Measurements from ENCODE around the gene ABCA6. TPM values are rescaled to one million over a fixed set of nuclear protein-coding genes. Genes with fewer than 3 reads are reported as not detected.
"Not testable (repeated sequence)": the region's sequence is repeated elsewhere in the genome, so short reads cannot be mapped to it uniquely, and the experiment has no call there.

The ABCA6 gene
- total and polyA plus RNA-seq, 4 donors, result 7.8 to 200 (median 35.7) TPM

GRCh38 chr17:69175262-69175624, 33.5 kb upstream of the ABCA6 start:
- DNase-seq (no peak), ATAC-seq (ENCODE audit: low FRiP score) (no peak)
- no peaks in the 10 kb centered on the region for H3K36me3 ChIP-seq (ENCODE audit: control insufficient read depth in 1 of 2, insufficient read depth in 2 of 2, low read length in 1 of 2)
- H3K9me3 ChIP-seq (ENCODE audit: control insufficient read depth, low read length), result no peaks in the 10 kb centered on the region
- H3K27ac ChIP-seq (ENCODE audit: low read depth in 1 of 2, low read length in 2 of 2), result no peak overlapping the region
- H3K4me3 ChIP-seq (ENCODE audit: low read length in 2 of 2), result no peak overlapping the region
- intact Hi-C loops (cut with DNase I), result no loop called here
- no peaks in the 10 kb centered on the region for H3K4me1 ChIP-seq (ENCODE audit: control insufficient read depth in 1 of 2, insufficient read depth in 2 of 2, low read length in 2 of 2)
- 84 to 87% methylated on average over 4 of the region's 4 CpGs for WGBS, 2 donors
- H3K27me3 ChIP-seq (ENCODE audit: control insufficient read depth in 1 of 2, insufficient read depth in 2 of 2, low read length in 1 of 2), result no peaks in the 10 kb centered on the region

GRCh38 chr17:69173118-69173517, 31.4 kb upstream of the ABCA6 start:
- Histone ChIP-seq H3K4me1 (ENCODE audit: control insufficient read depth in 1 of 2, insufficient read depth in 2 of 2, low read length in 2 of 2) (no peaks in the 10 kb centered on the region), H3K4me3 (ENCODE audit: low read length in 2 of 2) (no peak overlapping the region), H3K27me3 (ENCODE audit: control insufficient read depth in 1 of 2, insufficient read depth in 2 of 2, low read length in 1 of 2) (no peaks in the 10 kb centered on the region), H3K9me3 (ENCODE audit: control insufficient read depth, low read length) (no peaks in the 10 kb centered on the region), H3K36me3 (ENCODE audit: control insufficient read depth in 1 of 2, insufficient read depth in 2 of 2, low read length in 1 of 2) (no peaks in the 10 kb centered on the region), H3K27ac (ENCODE audit: low read depth in 1 of 2, low read length in 2 of 2) (no peak overlapping the region)
- intact Hi-C loops (cut with DNase I), result no loop called here
- DNase-seq, result no peak
- WGBS, 2 donors, result 63% methylated on average over 2 of the region's 2 CpGs
- no peak for ATAC-seq (ENCODE audit: low FRiP score)

- Histone ChIP-seq H3K27me3 (ENCODE audit: control insufficient read depth in 1 of 2, insufficient read depth in 2 of 2, low read length in 1 of 2) (no peaks in the 10 kb centered on the region), H3K4me1 (ENCODE audit: control insufficient read depth in 1 of 2, insufficient read depth in 2 of 2, low read length in 2 of 2) (no peaks in the 10 kb centered on the region), H3K4me3 (ENCODE audit: low read length in 2 of 2) (no peak overlapping the region), H3K36me3 (ENCODE audit: control insufficient read depth in 1 of 2, insufficient read depth in 2 of 2, low read length in 1 of 2) (no peaks in the 10 kb centered on the region), H3K9me3 (ENCODE audit: control insufficient read depth, low read length) (no peaks in the 10 kb centered on the region), H3K27ac (ENCODE audit: low read depth in 1 of 2, low read length in 2 of 2) (no peak overlapping the region)
- no peak for DNase-seq
- intact Hi-C loops (cut with DNase I), result no loop called here
- ATAC-seq (ENCODE audit: low FRiP score), result no peak
Observed at GRCh38 chr17:69170377-69170776, 28.7 kb upstream of the ABCA6 start.

GRCh38 chr17:69168642-69169041, 26.9 kb upstream of the ABCA6 start:
- H3K4me3 ChIP-seq (ENCODE audit: low read length in 2 of 2); H3K4me1 ChIP-seq (ENCODE audit: control insufficient read depth in 1 of 2, insufficient read depth in 2 of 2, low read length in 2 of 2); H3K27ac ChIP-seq (ENCODE audit: low read depth in 1 of 2, low read length in 2 of 2); H3K36me3 ChIP-seq (ENCODE audit: control insufficient read depth in 1 of 2, insufficient read depth in 2 of 2, low read length in 1 of 2); H3K27me3 ChIP-seq (ENCODE audit: control insufficient read depth in 1 of 2, insufficient read depth in 2 of 2, low read length in 1 of 2); intact Hi-C loops (cut with DNase I); ATAC-seq (ENCODE audit: low FRiP score); H3K9me3 ChIP-seq (ENCODE audit: control insufficient read depth, low read length); DNase-seq: not testable (repeated sequence)

- H3K4me1 ChIP-seq (ENCODE audit: control insufficient read depth in 1 of 2, insufficient read depth in 2 of 2, low read length in 2 of 2), result no peaks in the 10 kb centered on the region
- no peaks in the 10 kb centered on the region for H3K9me3 ChIP-seq (ENCODE audit: control insufficient read depth, low read length)
- no peaks in the 10 kb centered on the region for H3K27me3 ChIP-seq (ENCODE audit: control insufficient read depth in 1 of 2, insufficient read depth in 2 of 2, low read length in 1 of 2)
- DNase-seq, result no peak
- H3K36me3 ChIP-seq (ENCODE audit: control insufficient read depth in 1 of 2, insufficient read depth in 2 of 2, low read length in 1 of 2), result no peaks in the 10 kb centered on the region
- H3K27ac ChIP-seq (ENCODE audit: low read depth in 1 of 2, low read length in 2 of 2), result no peak overlapping the region
- ATAC-seq (ENCODE audit: low FRiP score), result no peak
- intact Hi-C loops (cut with DNase I), result no loop called here
- WGBS, 2 donors, result 71 to 81% methylated on average over 2 of the region's 2 CpGs
- H3K4me3 ChIP-seq (ENCODE audit: low read length in 2 of 2), result no peak overlapping the region
Observed at GRCh38 chr17:69166957-69167356, 25.3 kb upstream of the ABCA6 start.

GRCh38 chr17:69164206-69164605, 22.5 kb upstream of the ABCA6 start:
- no peak for DNase-seq
- H3K4me3 ChIP-seq (ENCODE audit: low read length in 2 of 2), result no peak overlapping the region
- no peak for ATAC-seq (ENCODE audit: low FRiP score)
- intact Hi-C loops (cut with DNase I), result no loop called here
- H3K27ac ChIP-seq (ENCODE audit: low read depth in 1 of 2, low read length in 2 of 2), result no peak overlapping the region
- no peaks in the 10 kb centered on the region for H3K4me1 ChIP-seq (ENCODE audit: control insufficient read depth in 1 of 2, insufficient read depth in 2 of 2, low read length in 2 of 2)
- H3K9me3 ChIP-seq (ENCODE audit: control insufficient read depth, low read length), result no peaks in the 10 kb centered on the region
- H3K36me3 ChIP-seq (ENCODE audit: control insufficient read depth in 1 of 2, insufficient read depth in 2 of 2, low read length in 1 of 2), result no peaks in the 10 kb centered on the region
- H3K27me3 ChIP-seq (ENCODE audit: control insufficient read depth in 1 of 2, insufficient read depth in 2 of 2, low read length in 1 of 2), result no peaks in the 10 kb centered on the region

GRCh38 chr17:69159418-69159817, 17.7 kb upstream of the ABCA6 start:
- Histone ChIP-seq H3K4me3 (ENCODE audit: low read length in 2 of 2) (no peak overlapping the region), H3K27me3 (ENCODE audit: control insufficient read depth in 1 of 2, insufficient read depth in 2 of 2, low read length in 1 of 2) (no peaks in the 10 kb centered on the region), H3K4me1 (ENCODE audit: control insufficient read depth in 1 of 2, insufficient read depth in 2 of 2, low read length in 2 of 2) (no peaks in the 10 kb centered on the region), H3K9me3 (ENCODE audit: control insufficient read depth, low read length) (no peaks in the 10 kb centered on the region), H3K36me3 (ENCODE audit: control insufficient read depth in 1 of 2, insufficient read depth in 2 of 2, low read length in 1 of 2) (no peaks in the 10 kb centered on the region), H3K27ac (ENCODE audit: low read depth in 1 of 2, low read length in 2 of 2) (no peak overlapping the region)
- no peak for ATAC-seq (ENCODE audit: low FRiP score)
- DNase-seq, result no peak
- intact Hi-C loops (cut with DNase I), result no loop called here

- H3K36me3 ChIP-seq (ENCODE audit: control insufficient read depth in 1 of 2, insufficient read depth in 2 of 2, low read length in 1 of 2), result no peaks in the 10 kb centered on the region
- no peak overlapping the region for H3K27ac ChIP-seq (ENCODE audit: low read depth in 1 of 2, low read length in 2 of 2)
- intact Hi-C loops (cut with DNase I), result no loop called here
- DNase-seq, result no peak
- no peaks in the 10 kb centered on the region for H3K4me1 ChIP-seq (ENCODE audit: control insufficient read depth in 1 of 2, insufficient read depth in 2 of 2, low read length in 2 of 2)
- no peak for ATAC-seq (ENCODE audit: low FRiP score)
- H3K4me3 ChIP-seq (ENCODE audit: low read length in 2 of 2), result no peak overlapping the region
- H3K9me3 ChIP-seq (ENCODE audit: control insufficient read depth, low read length), result no peaks in the 10 kb centered on the region
- no peaks in the 10 kb centered on the region for H3K27me3 ChIP-seq (ENCODE audit: control insufficient read depth in 1 of 2, insufficient read depth in 2 of 2, low read length in 1 of 2)
- WGBS, 2 donors, result 86 to 91% methylated on average over 2 of the region's 2 CpGs
Observed at GRCh38 chr17:69154267-69154666, 12.6 kb upstream of the ABCA6 start.

- intact Hi-C loops (cut with DNase I), result no loop called here
- H3K36me3 ChIP-seq (ENCODE audit: control insufficient read depth in 1 of 2, insufficient read depth in 2 of 2, low read length in 1 of 2), result no peaks in the 10 kb centered on the region
- no peaks in the 10 kb centered on the region for H3K9me3 ChIP-seq (ENCODE audit: control insufficient read depth, low read length)
- no peak overlapping the region for H3K27ac ChIP-seq (ENCODE audit: low read depth in 1 of 2, low read length in 2 of 2)
- no peak for ATAC-seq (ENCODE audit: low FRiP score)
- whole genome bisulfite sequencing, 2 donors, result 50 to 52% methylated on average over 1 of the region's 1 CpG
- DNase-seq, result no peak
- no peak overlapping the region for H3K4me3 ChIP-seq (ENCODE audit: low read length in 2 of 2)
- no peaks in the 10 kb centered on the region for H3K27me3 ChIP-seq (ENCODE audit: control insufficient read depth in 1 of 2, insufficient read depth in 2 of 2, low read length in 1 of 2)
- no peaks in the 10 kb centered on the region for H3K4me1 ChIP-seq (ENCODE audit: control insufficient read depth in 1 of 2, insufficient read depth in 2 of 2, low read length in 2 of 2)
Observed at GRCh38 chr17:69150333-69150732, 8.6 kb upstream of the ABCA6 start.

GRCh38 chr17:69147460-69147859, 5.8 kb upstream of the ABCA6 start:
- ATAC-seq (ENCODE audit: low FRiP score), result no peak

More at GRCh38 chr17:69147460-69147859, 5.8 kb upstream of the ABCA6 start:
- H3K9me3 ChIP-seq (ENCODE audit: control insufficient read depth, low read length), result no peaks in the 10 kb centered on the region
- no peaks in the 10 kb centered on the region for H3K36me3 ChIP-seq (ENCODE audit: control insufficient read depth in 1 of 2, insufficient read depth in 2 of 2, low read length in 1 of 2)
- no peak overlapping the region for H3K4me3 ChIP-seq (ENCODE audit: low read length in 2 of 2)
- no peaks in the 10 kb centered on the region for H3K27me3 ChIP-seq (ENCODE audit: control insufficient read depth in 1 of 2, insufficient read depth in 2 of 2, low read length in 1 of 2)
- no peak overlapping the region for H3K27ac ChIP-seq (ENCODE audit: low read depth in 1 of 2, low read length in 2 of 2)
- intact Hi-C loops (cut with DNase I), result no loop called here
- 80 to 81% methylated on average over 2 of the region's 2 CpGs for WGBS, 2 donors
- no peaks in the 10 kb centered on the region for H3K4me1 ChIP-seq (ENCODE audit: control insufficient read depth in 1 of 2, insufficient read depth in 2 of 2, low read length in 2 of 2)
- no peak for DNase-seq
